Right atrium auricular region (tissue), 2 donors: ENCODE results near the gene SEMA5A. TPM values are rescaled to one million over a fixed set of nuclear protein-coding genes. Genes with fewer than 3 reads are reported as not detected.

Experiments
- DNase-seq: peaks from one replicate; pipeline ENCODE4 v3.0.0-alpha.2; 2019; ENCODE audit warnings: low spot score
- H3K27ac ChIP-seq, 2 donors: fragments of 200-600 bp; sonication (generic); 1 replicate in 1 of 2; 2 replicates in 1 of 2; pipeline ENCODE4 v1.5.1; 2016 to 2019
- H3K27me3 ChIP-seq, 2 donors: fragments of 200-600 bp; sonication (generic); one replicate each; pipeline versions ENCODE4 v1.5.1 to v1.6.0; 2017 to 2019
- H3K36me3 ChIP-seq: fragments of 200-600 bp; sonication (generic); one replicate; pipeline ENCODE4 v1.5.1; 2016
- H3K4me1 ChIP-seq, 2 donors: fragments of 200-600 bp; sonication (generic); one replicate each; pipeline versions ENCODE4 v1.5.1 to v1.6.0; 2017 to 2019
- H3K4me3 ChIP-seq, 2 donors: fragments of 200-600 bp; sonication (generic); 1 replicate in 1 of 2; 2 replicates in 1 of 2; pipeline ENCODE4 v1.5.1; 2017 to 2019; ENCODE audit warnings: mild to moderate bottlenecking in 1 of 2, moderate library complexity in 1 of 2
- H3K9me3 ChIP-seq, 2 donors: fragments of 200-600 bp; sonication (generic); one replicate each; pipeline ENCODE4 v1.5.1; 2019
- CTCF ChIP-seq, 2 donors: fragments of 200-600 bp; sonication (generic); IDR thresholded peaks; one replicate each; pipeline ENCODE4 v1.5.1; 2019; ENCODE audit warnings: antibody characterized with exemption in 2 of 2
- total RNA-seq, 2 donors: library from RNA; depleted of rRNA; stranded (reverse); fragments of >200 nt; gene quantifications; one replicate each; pipeline ENCODE4 v1.1.0, GENCODE V29; 2016

Gene SEMA5A
- total RNA-seq, 2 donors from 2014 or later = 14.1 to 26.2 TPM

- TF ChIP-seq CTCF (IDR thresholded peaks at IDR 0.05) = no peak
- Histone ChIP-seq H3K4me1 (no peaks in the 10 kb centered on the region), H3K9me3 (peaks cover 0 to 8% of the 10 kb centered on the region in 2 donors), H3K27ac (no peak overlapping the region), H3K36me3 (no peaks in the 10 kb centered on the region), H3K4me3 (no peak overlapping the region), H3K27me3 (no peaks in the 10 kb centered on the region)
- DNase-seq = no peak
Measured at GRCh38 chr5:9118852-9119251, 427.0 kb downstream of the SEMA5A start.

- H3K36me3 ChIP-seq = no peaks in the 10 kb centered on the region
- TF ChIP-seq CTCF (IDR thresholded peaks at IDR 0.05) = no peak
- peaks cover 0 to 8% of the 10 kb centered on the region in 2 donors for H3K9me3 ChIP-seq
- no peak overlapping the region for H3K27ac ChIP-seq
- H3K4me1 ChIP-seq = no peaks in the 10 kb centered on the region
- DNase-seq = no peak
- no peak overlapping the region for H3K4me3 ChIP-seq
- H3K27me3 ChIP-seq = no peaks in the 10 kb centered on the region
Measured at GRCh38 chr5:9115093-9115492, 430.8 kb downstream of the SEMA5A start.

- no peak for DNase-seq
Measured at GRCh38 chr5:9112520-9113291, 433.2 kb downstream of the SEMA5A start.

GRCh38 chr5:9108162-9108561, 437.7 kb downstream of the SEMA5A start:
- Histone ChIP-seq H3K27me3 (no peaks in the 10 kb centered on the region), H3K9me3 (no peaks in the 10 kb centered on the region), H3K36me3 (peaks cover 3% of the 10 kb centered on the region), H3K27ac (no peak overlapping the region), H3K4me1 (no peaks in the 10 kb centered on the region), H3K4me3 (no peak overlapping the region)
- TF ChIP-seq CTCF (IDR thresholded peaks at IDR 0.05) = no peak
- no peak for DNase-seq

More at GRCh38 chr5:9112520-9113291, 433.2 kb downstream of the SEMA5A start:
- Histone ChIP-seq H3K9me3 (peaks cover 0 to 8% of the 10 kb centered on the region in 2 donors), H3K36me3 (no peaks in the 10 kb centered on the region), H3K4me3 (no peak overlapping the region), H3K27me3 (no peaks in the 10 kb centered on the region), H3K27ac (no peak overlapping the region), H3K4me1 (no peaks in the 10 kb centered on the region)
- no peak for TF ChIP-seq CTCF (IDR thresholded peaks at IDR 0.05)

GRCh38 chr5:9105851-9106250, 440.0 kb downstream of the SEMA5A start:
- no peak for TF ChIP-seq CTCF (IDR thresholded peaks at IDR 0.05)
- peaks cover 3% of the 10 kb centered on the region for H3K36me3 ChIP-seq
- DNase-seq = no peak
- no peak overlapping the region for H3K4me3 ChIP-seq
- H3K27ac ChIP-seq = no peak overlapping the region
- H3K27me3 ChIP-seq = no peaks in the 10 kb centered on the region
- no peaks in the 10 kb centered on the region for H3K4me1 ChIP-seq
- H3K9me3 ChIP-seq = no peaks in the 10 kb centered on the region
